ENCODE data around the gene IL15RA.

IL15RA gene

DNA sequence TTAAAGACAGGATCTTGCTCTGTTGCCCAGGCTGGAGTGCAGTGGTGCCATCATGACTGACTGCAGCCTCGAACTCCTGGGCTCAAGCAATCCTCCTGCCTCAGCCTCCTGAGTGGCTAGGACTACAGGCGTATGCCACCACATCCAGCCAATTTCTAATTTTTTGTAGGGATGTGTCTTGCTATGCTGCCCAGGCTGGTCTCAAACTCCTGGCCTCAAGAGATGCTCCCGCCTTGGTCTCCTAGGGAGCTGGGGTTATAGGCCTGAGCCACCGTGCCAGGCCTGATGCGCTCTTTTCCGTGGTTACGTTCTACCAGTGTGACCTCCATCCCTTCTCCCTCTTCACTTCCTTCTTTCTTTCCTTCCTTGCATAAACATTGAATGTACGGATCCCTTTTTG lies 34.2 kb upstream of the IL15RA start:
- no peak for TF ChIP-seq ZFX (IDR thresholded peaks at IDR 0.05; ENCODE audit: borderline replicate concordance)
- TF ChIP-seq, protein P1, sequence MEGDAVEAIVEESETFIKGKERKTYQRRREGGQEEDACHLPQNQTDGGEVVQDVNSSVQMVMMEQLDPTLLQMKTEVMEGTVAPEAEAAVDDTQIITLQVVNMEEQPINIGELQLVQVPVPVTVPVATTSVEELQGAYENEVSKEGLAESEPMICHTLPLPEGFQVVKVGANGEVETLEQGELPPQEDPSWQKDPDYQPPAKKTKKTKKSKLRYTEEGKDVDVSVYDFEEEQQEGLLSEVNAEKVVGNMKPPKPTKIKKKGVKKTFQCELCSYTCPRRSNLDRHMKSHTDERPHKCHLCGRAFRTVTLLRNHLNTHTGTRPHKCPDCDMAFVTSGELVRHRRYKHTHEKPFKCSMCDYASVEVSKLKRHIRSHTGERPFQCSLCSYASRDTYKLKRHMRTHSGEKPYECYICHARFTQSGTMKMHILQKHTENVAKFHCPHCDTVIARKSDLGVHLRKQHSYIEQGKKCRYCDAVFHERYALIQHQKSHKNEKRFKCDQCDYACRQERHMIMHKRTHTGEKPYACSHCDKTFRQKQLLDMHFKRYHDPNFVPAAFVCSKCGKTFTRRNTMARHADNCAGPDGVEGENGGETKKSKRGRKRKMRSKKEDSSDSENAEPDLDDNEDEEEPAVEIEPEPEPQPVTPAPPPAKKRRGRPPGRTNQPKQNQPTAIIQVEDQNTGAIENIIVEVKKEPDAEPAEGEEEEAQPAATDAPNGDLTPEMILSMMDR (IDR thresholded peaks at IDR 0.05), result no peak
- no peak overlapping the region for H3K27ac ChIP-seq

- no peak overlapping the region for H3K27ac ChIP-seq
- no peak for TF ChIP-seq ZFX (IDR thresholded peaks at IDR 0.05; ENCODE audit: borderline replicate concordance)
- TF ChIP-seq, protein P1 (IDR thresholded peaks at IDR 0.05), result no peak
These were observed 33.2 kb upstream of the IL15RA start for GRCh38 chr10:6010569-6010968.

DNA sequence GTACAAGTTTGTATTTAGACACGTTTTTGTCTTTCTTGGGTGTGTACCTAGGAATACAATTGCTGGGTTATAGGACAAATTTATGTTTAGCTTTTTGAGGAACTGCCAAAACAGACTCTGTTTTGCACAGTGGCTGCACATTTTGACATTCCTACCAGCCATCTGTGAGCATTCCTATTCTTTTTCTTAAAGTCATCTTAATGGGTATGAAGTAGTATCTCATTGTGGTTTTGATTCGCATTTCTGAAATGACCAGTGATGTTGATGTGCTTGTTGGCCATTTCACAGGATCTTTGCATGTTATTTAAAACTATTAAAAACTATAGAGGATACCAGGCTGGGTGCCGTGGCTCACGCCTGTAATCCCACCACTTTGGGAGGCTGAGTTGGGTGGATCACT lies 32.6 kb upstream of the IL15RA start:
- H3K27ac ChIP-seq, result no peak overlapping the region
- TF ChIP-seq, protein P1 (IDR thresholded peaks at IDR 0.05), result no peak
- no peak for TF ChIP-seq ZFX (IDR thresholded peaks at IDR 0.05; ENCODE audit: borderline replicate concordance)

DNA sequence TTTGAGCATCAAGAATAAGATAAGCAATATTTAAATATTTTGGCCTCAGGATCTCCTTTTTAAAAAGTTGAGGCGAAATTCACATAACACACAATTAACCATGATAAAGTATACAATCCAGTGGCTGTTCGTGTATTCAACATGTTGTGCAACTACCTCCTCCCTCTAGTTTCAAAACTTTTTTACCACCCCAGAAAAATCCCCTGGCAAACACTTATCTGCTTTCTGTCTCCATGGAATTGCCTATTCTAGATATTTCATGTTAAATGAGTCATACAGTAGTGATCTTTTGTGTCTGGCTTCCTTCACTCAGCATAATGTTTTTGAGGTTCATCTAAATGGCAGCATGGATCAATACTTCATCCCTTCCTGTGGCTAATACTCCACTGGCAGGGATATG lies 31.8 kb upstream of the IL15RA start:
- TF ChIP-seq, protein P1 (IDR thresholded peaks at IDR 0.05), result no peak
- TF ChIP-seq ZFX (IDR thresholded peaks at IDR 0.05; ENCODE audit: borderline replicate concordance), result no peak
- no peak overlapping the region for H3K27ac ChIP-seq

- no peak for TF ChIP-seq ZFX (IDR thresholded peaks at IDR 0.05; ENCODE audit: borderline replicate concordance)
- TF ChIP-seq, protein P1 (IDR thresholded peaks at IDR 0.05), result no peak
- H3K27ac ChIP-seq, result no peak overlapping the region
These were observed 31.3 kb upstream of the IL15RA start for GRCh38 chr10:6008497-6009142.

DNA sequence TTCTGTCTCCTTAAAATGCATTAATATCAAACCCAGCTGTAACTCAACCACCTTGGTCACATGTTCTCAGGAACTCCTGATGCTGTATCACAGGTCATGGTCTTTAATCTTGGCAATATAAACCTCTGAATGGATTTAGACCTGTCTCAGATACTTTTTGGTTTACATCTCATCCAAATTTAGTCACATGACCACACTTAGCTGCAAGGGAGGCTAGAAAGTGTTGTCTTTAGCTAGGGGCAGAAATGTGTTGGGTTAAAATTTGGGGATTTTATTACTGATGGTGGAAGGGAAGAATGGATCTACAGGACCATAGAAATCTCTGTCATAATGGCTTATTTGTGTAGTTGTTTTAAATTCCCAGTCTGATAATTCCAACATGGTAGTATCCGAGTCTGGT lies 29.6 kb upstream of the IL15RA start:
- H3K27ac ChIP-seq, result no peak overlapping the region
- TF ChIP-seq, protein P1 (IDR thresholded peaks at IDR 0.05), result no peak
- TF ChIP-seq ZFX (IDR thresholded peaks at IDR 0.05; ENCODE audit: borderline replicate concordance), result no peak

- H3K27ac ChIP-seq, result no peak overlapping the region
- TF ChIP-seq, protein P1 (IDR thresholded peaks at IDR 0.05), result no peak
- TF ChIP-seq ZFX (IDR thresholded peaks at IDR 0.05; ENCODE audit: borderline replicate concordance), result no peak
These were observed 29.2 kb upstream of the IL15RA start for GRCh38 chr10:6006546-6006945.
